ENCODE data around the gene DOCK11.
"Not testable (repeated sequence)": the region's sequence is repeated elsewhere in the genome, so short reads cannot be mapped to it uniquely, and the experiment has no call there.

The DOCK11 gene

GRCh38 chrX:118486693-118487092 is 8.9 kb upstream of the DOCK11 start:
- H3K9me3 ChIP-seq (ENCODE audit: control insufficient read depth, insufficient read depth, low read depth, low read length); H3K27ac ChIP-seq (ENCODE audit: extremely low read depth, low read depth, low read length); H3K4me3 ChIP-seq (ENCODE audit: low read depth, low read length); CTCF ChIA-PET; H3K36me3 ChIP-seq (ENCODE audit: control insufficient read depth in 2 of 2, insufficient read depth in 1 of 2, low read length in 2 of 2); POLR2A ChIA-PET; H3K4me1 ChIP-seq (ENCODE audit: control insufficient read depth, insufficient read depth, low read length): not testable (repeated sequence)

GRCh38 chrX:118493016-118493415 is 2.6 kb upstream of the DOCK11 start:
- Histone ChIP-seq H3K36me3 (ENCODE audit: control insufficient read depth in 2 of 2, insufficient read depth in 1 of 2, low read length in 2 of 2) (no peaks in the 10 kb centered on the region), H3K4me1 (ENCODE audit: control insufficient read depth, insufficient read depth, low read length) (no peaks in the 10 kb centered on the region), H3K9me3 (ENCODE audit: control insufficient read depth, insufficient read depth, low read depth, low read length) (no peaks in the 10 kb centered on the region), H3K4me3 (ENCODE audit: low read depth, low read length) (no peak overlapping the region), H3K27ac (ENCODE audit: extremely low read depth, low read depth, low read length) (no peak overlapping the region)
- no peak for TF ChIP-seq ZNF416 (tag by site-specific recombination; IDR thresholded peaks at IDR 0.05)
- TF ChIP-seq ZNF140 (tag by site-specific recombination; IDR thresholded peaks at IDR 0.05) = no peak
- TF ChIP-seq, protein P1, sequence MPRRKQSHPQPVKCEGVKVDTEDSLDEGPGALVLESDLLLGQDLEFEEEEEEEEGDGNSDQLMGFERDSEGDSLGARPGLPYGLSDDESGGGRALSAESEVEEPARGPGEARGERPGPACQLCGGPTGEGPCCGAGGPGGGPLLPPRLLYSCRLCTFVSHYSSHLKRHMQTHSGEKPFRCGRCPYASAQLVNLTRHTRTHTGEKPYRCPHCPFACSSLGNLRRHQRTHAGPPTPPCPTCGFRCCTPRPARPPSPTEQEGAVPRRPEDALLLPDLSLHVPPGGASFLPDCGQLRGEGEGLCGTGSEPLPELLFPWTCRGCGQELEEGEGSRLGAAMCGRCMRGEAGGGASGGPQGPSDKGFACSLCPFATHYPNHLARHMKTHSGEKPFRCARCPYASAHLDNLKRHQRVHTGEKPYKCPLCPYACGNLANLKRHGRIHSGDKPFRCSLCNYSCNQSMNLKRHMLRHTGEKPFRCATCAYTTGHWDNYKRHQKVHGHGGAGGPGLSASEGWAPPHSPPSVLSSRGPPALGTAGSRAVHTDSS (tag by site-specific recombination; IDR thresholded peaks at IDR 0.05) = no peak
- TF ChIP-seq ZNF544 (tag by site-specific recombination; IDR thresholded peaks at IDR 0.05) = no peak
- TF ChIP-seq ZNF76 (tag by site-specific recombination; IDR thresholded peaks at IDR 0.05; ENCODE audit: borderline replicate concordance, low read depth) = no peak
- no peak for TF ChIP-seq KLF9 (tag by site-specific recombination; IDR thresholded peaks at IDR 0.05; ENCODE audit: low read depth)
- no peak for TF ChIP-seq OSR2 (tag by site-specific recombination; IDR thresholded peaks at IDR 0.05)
- no peak for TF ChIP-seq ZBTB6 (tag by site-specific recombination; IDR thresholded peaks at IDR 0.05)
- no peak for TF ChIP-seq ZNF548 (tag by site-specific recombination; IDR thresholded peaks at IDR 0.05)
- ChIA-PET CTCF (no interaction called here), POLR2A (no interaction called here)

GRCh38 chrX:118493653-118494297 is 1.8 kb upstream of the DOCK11 start:
- POLR2A ChIA-PET = no interaction called here
- Histone ChIP-seq H3K4me1 (ENCODE audit: control insufficient read depth, insufficient read depth, low read length) (no peaks in the 10 kb centered on the region), H3K36me3 (ENCODE audit: control insufficient read depth in 2 of 2, insufficient read depth in 1 of 2, low read length in 2 of 2) (no peaks in the 10 kb centered on the region), H3K9me3 (ENCODE audit: control insufficient read depth, insufficient read depth, low read depth, low read length) (no peaks in the 10 kb centered on the region), H3K27ac (ENCODE audit: extremely low read depth, low read depth, low read length) (no peak overlapping the region), H3K4me3 (ENCODE audit: low read depth, low read length) (no peak overlapping the region)
- no peak for TF ChIP-seq ZNF146 (tag by site-specific recombination; IDR thresholded peaks at IDR 0.05)
- TF ChIP-seq ZNF580 (tag by site-specific recombination; IDR thresholded peaks at IDR 0.05) = 0 out of 2 replicates have a peak, but pooled peaks have one; percentile 19
- CTCF ChIA-PET = interaction anchor here (0.7 kb wide), 1 partner anchor 18 kb away, joined by 3 read pairs; no protein-coding TSS in a partner anchor

DNA sequence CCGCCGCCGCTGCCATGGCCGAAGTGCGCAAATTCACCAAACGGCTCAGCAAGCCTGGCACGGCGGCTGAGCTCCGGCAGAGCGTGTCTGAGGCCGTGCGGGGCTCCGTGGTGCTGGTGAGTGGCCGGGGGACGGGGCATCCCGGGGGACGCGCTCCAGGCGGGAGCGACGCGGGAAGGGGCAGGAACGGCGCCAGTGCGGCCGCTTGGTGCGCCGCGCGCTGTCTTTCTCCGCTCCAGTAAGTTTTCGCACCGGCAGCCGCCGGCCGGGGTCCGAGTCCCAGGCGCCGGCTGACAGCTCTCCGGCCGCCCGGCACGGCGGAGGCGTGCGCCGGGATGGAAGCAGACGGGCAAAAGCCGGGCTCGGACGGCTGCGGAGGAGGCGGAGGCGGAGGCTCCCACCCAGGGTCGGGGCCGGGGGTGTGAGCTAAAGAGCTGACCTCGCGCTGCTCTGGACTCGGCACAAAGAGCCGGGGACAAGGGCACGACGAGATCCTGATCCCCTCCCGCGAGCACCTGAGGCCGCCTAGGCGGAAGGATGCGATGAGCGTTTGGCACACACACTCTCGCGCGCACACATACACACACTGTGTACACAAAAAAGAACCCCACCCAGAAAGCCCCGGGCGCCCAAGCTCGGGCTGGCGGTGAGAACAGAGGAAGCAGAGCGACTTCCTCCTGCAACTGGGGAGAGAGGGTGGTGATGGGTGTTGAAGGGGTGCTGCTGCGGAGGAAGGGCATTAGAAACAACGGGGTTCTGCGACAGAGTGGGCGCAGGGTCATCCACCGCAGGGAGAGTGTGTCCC is 545 bp downstream of the DOCK11 start:
- ChIA-PET POLR2A (interaction anchor here (0.5 to 1.0 kb wide), 6 partner anchors 37 to 328 kb away, joined by 3 to 5 read pairs (median 4); partner anchors contain the start of gene ZCCHC12), CTCF (interaction anchor here (0.6 to 1.5 kb wide), 4 partner anchors 37 to 106 kb away, joined by 3 to 5 read pairs (median 4); no protein-coding TSS in a partner anchor)
- no peaks in the 10 kb centered on the region; a peak in 1 of 3 replicates for H3K36me3 ChIP-seq (ENCODE audit: control insufficient read depth in 2 of 2, insufficient read depth in 1 of 2, low read length in 2 of 2)
- H3K27ac ChIP-seq (ENCODE audit: extremely low read depth, low read depth, low read length) = peak overlapping the region; percentile 66; the same call in 1 of the 2 replicates
- peak overlapping the region; percentile 65 for H3K4me3 ChIP-seq (ENCODE audit: low read depth, low read length)
- H3K4me1 ChIP-seq (ENCODE audit: control insufficient read depth, insufficient read depth, low read length) = no peaks in the 10 kb centered on the region
- no peaks in the 10 kb centered on the region for H3K9me3 ChIP-seq (ENCODE audit: control insufficient read depth, insufficient read depth, low read depth, low read length)
- TF ChIP-seq ZNF558 (tag by site-specific recombination; IDR thresholded peaks at IDR 0.05) = no peak
- peak; percentile 39; the same call in 1 of the 2 replicates for TF ChIP-seq KLF16 (tag by site-specific recombination; IDR thresholded peaks at IDR 0.05)
- TF ChIP-seq, protein P2, sequence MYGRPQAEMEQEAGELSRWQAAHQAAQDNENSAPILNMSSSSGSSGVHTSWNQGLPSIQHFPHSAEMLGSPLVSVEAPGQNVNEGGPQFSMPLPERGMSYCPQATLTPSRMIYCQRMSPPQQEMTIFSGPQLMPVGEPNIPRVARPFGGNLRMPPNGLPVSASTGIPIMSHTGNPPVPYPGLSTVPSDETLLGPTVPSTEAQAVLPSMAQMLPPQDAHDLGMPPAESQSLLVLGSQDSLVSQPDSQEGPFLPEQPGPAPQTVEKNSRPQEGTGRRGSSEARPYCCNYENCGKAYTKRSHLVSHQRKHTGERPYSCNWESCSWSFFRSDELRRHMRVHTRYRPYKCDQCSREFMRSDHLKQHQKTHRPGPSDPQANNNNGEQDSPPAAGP (tag by site-specific recombination; IDR thresholded peaks at IDR 0.05) = 0 out of 2 replicates have a peak, but pooled peaks have one; percentile 60
- TF ChIP-seq, protein P1 (tag by site-specific recombination; IDR thresholded peaks at IDR 0.05) = no peak
- no peak for TF ChIP-seq ZNF514 (tag by site-specific recombination; IDR thresholded peaks at IDR 0.05)
- TF ChIP-seq ZNF549 (tag by site-specific recombination; IDR thresholded peaks at IDR 0.05) = no peak
- TF ChIP-seq GLIS1 (tag by site-specific recombination; IDR thresholded peaks at IDR 0.05) = no peak; the same call in 1 of the 2 replicates
- no peak for TF ChIP-seq TRIM28 (IDR thresholded peaks at IDR 0.05; ENCODE audit: borderline replicate concordance, low read length)
- TF ChIP-seq, protein P3, sequence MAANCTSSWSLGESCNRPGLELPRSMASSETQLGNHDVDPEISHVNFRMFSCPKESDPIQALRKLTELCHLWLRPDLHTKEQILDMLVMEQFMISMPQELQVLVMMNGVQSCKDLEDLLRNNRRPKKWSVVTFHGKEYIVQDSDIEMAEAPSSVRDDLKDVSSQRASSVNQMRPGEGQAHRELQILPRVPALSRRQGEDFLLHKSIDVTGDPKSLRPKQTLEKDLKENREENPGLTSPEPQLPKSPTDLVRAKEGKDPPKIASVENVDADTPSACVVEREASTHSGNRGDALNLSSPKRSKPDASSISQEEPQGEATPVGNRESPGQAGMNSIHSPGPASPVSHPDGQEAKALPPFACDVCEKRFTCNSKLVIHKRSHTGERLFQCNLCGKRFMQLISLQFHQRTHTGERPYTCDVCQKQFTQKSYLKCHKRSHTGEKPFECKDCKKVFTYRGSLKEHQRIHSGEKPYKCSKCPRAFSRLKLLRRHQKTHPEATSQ (tag by site-specific recombination; IDR thresholded peaks at IDR 0.05) = no peak

Measured in HEK293 (cell line).